Fibroblast of pulmonary artery (primary cell): ENCODE measurements around the gene FAM124A.

Experiments
- DNase-seq: peaks from one replicate; pipeline ENCODE4 v3.0.0-alpha.2; 2010; ENCODE audit warnings: low read depth
- H3K4me3 ChIP-seq: replicated peaks from 2 replicates; pipeline ENCODE4 v1.5.1; 2011; ENCODE audit warnings: low read depth, mild to moderate bottlenecking, control low read depth, low read length, moderate library complexity
- TF ChIP-seq, protein P1 (sequence below): IDR thresholded peaks from 2 replicates; pipeline ENCODE4 v1.5.1; 2011; ENCODE audit warnings: mild to moderate bottlenecking, control low read depth, low read length, inconsistent platforms; ENCODE audit errors: missing control alignments

Gene FAM124A

GRCh38 chr13:51329606-51330005 is 107.4 kb downstream of the FAM124A start:
- H3K4me3 ChIP-seq, result no peak overlapping the region
- TF ChIP-seq, protein P1, sequence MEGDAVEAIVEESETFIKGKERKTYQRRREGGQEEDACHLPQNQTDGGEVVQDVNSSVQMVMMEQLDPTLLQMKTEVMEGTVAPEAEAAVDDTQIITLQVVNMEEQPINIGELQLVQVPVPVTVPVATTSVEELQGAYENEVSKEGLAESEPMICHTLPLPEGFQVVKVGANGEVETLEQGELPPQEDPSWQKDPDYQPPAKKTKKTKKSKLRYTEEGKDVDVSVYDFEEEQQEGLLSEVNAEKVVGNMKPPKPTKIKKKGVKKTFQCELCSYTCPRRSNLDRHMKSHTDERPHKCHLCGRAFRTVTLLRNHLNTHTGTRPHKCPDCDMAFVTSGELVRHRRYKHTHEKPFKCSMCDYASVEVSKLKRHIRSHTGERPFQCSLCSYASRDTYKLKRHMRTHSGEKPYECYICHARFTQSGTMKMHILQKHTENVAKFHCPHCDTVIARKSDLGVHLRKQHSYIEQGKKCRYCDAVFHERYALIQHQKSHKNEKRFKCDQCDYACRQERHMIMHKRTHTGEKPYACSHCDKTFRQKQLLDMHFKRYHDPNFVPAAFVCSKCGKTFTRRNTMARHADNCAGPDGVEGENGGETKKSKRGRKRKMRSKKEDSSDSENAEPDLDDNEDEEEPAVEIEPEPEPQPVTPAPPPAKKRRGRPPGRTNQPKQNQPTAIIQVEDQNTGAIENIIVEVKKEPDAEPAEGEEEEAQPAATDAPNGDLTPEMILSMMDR, result no peak
- DNase-seq, result no peak

- TF ChIP-seq, protein P1, result no peak
- peak; percentile 70 for DNase-seq
- H3K4me3 ChIP-seq, result no peak overlapping the region
Measured at GRCh38 chr13:51330791-51331190, 108.6 kb downstream of the FAM124A start.

GRCh38 chr13:51331354-51331861 is 109.2 kb downstream of the FAM124A start:
- no peak overlapping the region for H3K4me3 ChIP-seq
- TF ChIP-seq, protein P1, result no peak
- peak; percentile 39 for DNase-seq

GRCh38 chr13:51332566-51333361 is 110.6 kb downstream of the FAM124A start:
- no peak overlapping the region for H3K4me3 ChIP-seq
- TF ChIP-seq, protein P1, result no peak
- DNase-seq, result no peak

GRCh38 chr13:51333421-51333820 is 111.2 kb downstream of the FAM124A start:
- TF ChIP-seq, protein P1, result no peak
- no peak overlapping the region for H3K4me3 ChIP-seq
- no peak for DNase-seq

DNA sequence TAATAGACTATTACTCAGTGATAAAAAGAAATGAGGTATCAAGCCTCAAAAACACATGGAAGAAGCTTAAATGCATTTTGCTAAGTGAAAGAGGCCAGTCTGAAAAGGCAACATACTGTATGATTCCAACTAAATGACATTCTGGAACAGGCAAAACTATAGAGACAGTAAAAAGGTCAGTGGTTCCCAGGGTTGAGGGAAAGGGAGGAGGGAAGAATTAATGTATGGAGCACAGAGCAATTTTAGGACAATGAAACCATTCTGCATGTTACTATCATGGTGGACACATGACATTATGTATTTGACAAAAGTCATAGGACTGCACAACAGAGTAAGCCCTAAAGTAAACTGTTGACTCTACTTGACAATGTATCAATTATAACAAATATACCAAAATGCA is 111.6 kb downstream of the FAM124A start:
- no peak for DNase-seq
- TF ChIP-seq, protein P1, result no peak
- no peak overlapping the region for H3K4me3 ChIP-seq
